GM21515 (cell line): ENCODE results near the gene DSCAML1.

Source experiments
- ATAC-seq: cut with Tn5 transposase; IDR thresholded peaks from one replicate; pipeline ENCODE4 v1.9.1; 2021; ENCODE audit not compliant: unreplicated experiment

The DSCAML1 gene

GRCh38 chr11:117511483-117511930 lies 285.5 kb downstream of the DSCAML1 start:
- ATAC-seq, result no peak

- ATAC-seq, result no peak
These were observed 286.4 kb downstream of the DSCAML1 start for GRCh38 chr11:117510646-117511045.

GRCh38 chr11:117509543-117509942 lies 287.5 kb downstream of the DSCAML1 start:
- no peak for ATAC-seq

GRCh38 chr11:117506971-117507370 lies 290.0 kb downstream of the DSCAML1 start:
- no peak for ATAC-seq

- ATAC-seq, result no peak
These were observed 291.6 kb downstream of the DSCAML1 start for GRCh38 chr11:117505285-117505970.

GRCh38 chr11:117502779-117503100 lies 294.3 kb downstream of the DSCAML1 start:
- ATAC-seq, result no peak

- ATAC-seq, result no peak
These were observed 294.8 kb downstream of the DSCAML1 start for GRCh38 chr11:117502015-117502778.

GRCh38 chr11:117501237-117501898 lies 295.6 kb downstream of the DSCAML1 start:
- no peak for ATAC-seq

GRCh38 chr11:117498791-117499190 lies 298.2 kb downstream of the DSCAML1 start:
- ATAC-seq, result no peak

- no peak for ATAC-seq
These were observed 299.6 kb downstream of the DSCAML1 start for GRCh38 chr11:117497206-117497951.

- ATAC-seq, result no peak
These were observed 301.7 kb downstream of the DSCAML1 start for GRCh38 chr11:117495357-117495756.

GRCh38 chr11:117492578-117493251 lies 304.3 kb downstream of the DSCAML1 start:
- ATAC-seq, result no peak

GRCh38 chr11:117490911-117491310 lies 306.1 kb downstream of the DSCAML1 start:
- no peak for ATAC-seq

- no peak for ATAC-seq
These were observed 306.9 kb downstream of the DSCAML1 start for GRCh38 chr11:117489999-117490679.

GRCh38 chr11:117488996-117489952 lies 307.7 kb downstream of the DSCAML1 start:
- ATAC-seq, result no peak

- ATAC-seq, result no peak
These were observed 311.0 kb downstream of the DSCAML1 start for GRCh38 chr11:117486059-117486458.

- ATAC-seq, result no peak
These were observed 312.9 kb downstream of the DSCAML1 start for GRCh38 chr11:117484156-117484555.

GRCh38 chr11:117483372-117483771 lies 313.6 kb downstream of the DSCAML1 start:
- no peak for ATAC-seq

- no peak for ATAC-seq
These were observed 314.1 kb downstream of the DSCAML1 start for GRCh38 chr11:117482881-117483280.
